ENCODE measurements around the gene CISD3. TPM values are rescaled to one million over a fixed set of nuclear protein-coding genes. Genes with fewer than 3 reads are reported as not detected.

The CISD3 gene
- total and polyA plus RNA-seq, 2 of the 4 experiments (the other 2 are of a cell fraction), result 1.3 to 14.1 TPM

GRCh38 chr17:38733982-38734973 lies 4.1 kb downstream of the CISD3 start:
- Histone ChIP-seq H2BK120ac (ENCODE audit: low read depth, low read length) (no peak overlapping the region), H2AK5ac (ENCODE audit: low read depth, low read length) (no peak overlapping the region), H3K9me1 (ENCODE audit: insufficient read depth, low read length) (0 out of 2 replicates have a peak, but pooled peaks cover 3% of the 10 kb centered on the region), H2AFZ (replicated peaks; ENCODE audit: low read length, poor library complexity) (no peak overlapping the region), H2AK9ac (replicated peaks; ENCODE audit: low read depth, low read length, poor library complexity) (peak overlapping the region; percentile 48), H3K4me1 (ENCODE audit: control insufficient read depth, insufficient read depth, low read length) (peaks cover 15% of the 10 kb centered on the region), H3K36me3 (ENCODE audit: control insufficient read depth, insufficient read depth, low read length) (peaks cover 49% of the 10 kb centered on the region), H3K27ac (ENCODE audit: insufficient read depth, low read length) (no peak overlapping the region), H4K5ac (ENCODE audit: low read depth, low read length) (no peak overlapping the region), H4K91ac (ENCODE audit: insufficient read depth, low read depth, low read length) (no peak overlapping the region), H2BK5ac (ENCODE audit: low read depth, low read length, poor library complexity, severe bottlenecking) (no peak overlapping the region), H3K79me1 (ENCODE audit: low read depth in 1 of 2, low read length in 2 of 2) (peaks cover 8 to 75% of the 10 kb centered on the region in 2 experiments; a peak in 3 of 4 replicates), H3K18ac (ENCODE audit: low read depth, low read length) (no peak overlapping the region), H3K4me3 (ENCODE audit: insufficient read depth, low read depth, low read length) (no peak overlapping the region), H2BK15ac (ENCODE audit: low read depth, low read length) (no peak overlapping the region), H3K9ac (ENCODE audit: low read depth, low read length) (no peak overlapping the region), H2BK20ac (ENCODE audit: low read depth, low read length) (no peak overlapping the region), H3K4ac (ENCODE audit: low read depth, low read length) (no peak overlapping the region), H3K4me2 (ENCODE audit: low read depth, low read length) (no peak overlapping the region), H4K20me1 (ENCODE audit: insufficient read depth, low read length) (peaks cover 43% of the 10 kb centered on the region), H3K23ac (ENCODE audit: low read depth, low read length) (no peak overlapping the region), H3K56ac (ENCODE audit: extremely low read depth, insufficient read depth, low read length) (no peak overlapping the region), H3K14ac (replicated peaks; ENCODE audit: low read depth, low read length) (no peak overlapping the region), H3K27me3 (ENCODE audit: control insufficient read depth, insufficient read depth, low read length) (no peaks in the 10 kb centered on the region), H3K9me3 (ENCODE audit: control insufficient read depth, insufficient read depth, low read length) (no peaks in the 10 kb centered on the region), H4K8ac (ENCODE audit: low read depth in 2 of 2, low read length in 2 of 2) (no peak overlapping the region)
- in situ Hi-C loops (cut with MboI; ENCODE audit: low sequenced_read_pairs) (loop anchor here (5.0 kb wide), 1 partner anchor 57 kb away; no protein-coding TSS in a partner anchor), intact Hi-C loops (cut with micrococcal nuclease) (loop anchor here (2.0 kb wide), 1 partner anchor 57 kb away; no protein-coding TSS in a partner anchor), dilution Hi-C loops (cut with HindIII; ENCODE audit: low sequenced_read_pairs, unreplicated experiment) (no loop called here)
- BruUV-seq (replicated peaks), result no TSS peak
- TF ChIP-seq FOS (IDR thresholded peaks at IDR 0.05; ENCODE audit: low read depth, low read length) (no peak), CEBPB (IDR thresholded peaks at IDR 0.05; ENCODE audit: low read depth, low read length) (no peak), MAZ (IDR thresholded peaks at IDR 0.05; ENCODE audit: borderline replicate concordance, low read depth, low read length) (no peak), POLR2A (IDR thresholded peaks at IDR 0.05; ENCODE audit: low read depth, low read length) (no peak), CHD1 (IDR thresholded peaks at IDR 0.05; ENCODE audit: low read depth, low read length) (no peak), MXI1 (IDR thresholded peaks at IDR 0.05; ENCODE audit: borderline replicate concordance, low read depth, low read length) (no peak), MAFK (IDR thresholded peaks at IDR 0.05; ENCODE audit: low read depth, low read length) (no peak), RAD21 (IDR thresholded peaks at IDR 0.05; ENCODE audit: low read length) (no peak), RCOR1 (IDR thresholded peaks at IDR 0.05; ENCODE audit: insufficient replicate concordance, low read length) (no peak), NFE2L2 (IDR thresholded peaks at IDR 0.05; ENCODE audit: low read depth, low read length) (no peak)
- TF ChIP-seq, protein P1, sequence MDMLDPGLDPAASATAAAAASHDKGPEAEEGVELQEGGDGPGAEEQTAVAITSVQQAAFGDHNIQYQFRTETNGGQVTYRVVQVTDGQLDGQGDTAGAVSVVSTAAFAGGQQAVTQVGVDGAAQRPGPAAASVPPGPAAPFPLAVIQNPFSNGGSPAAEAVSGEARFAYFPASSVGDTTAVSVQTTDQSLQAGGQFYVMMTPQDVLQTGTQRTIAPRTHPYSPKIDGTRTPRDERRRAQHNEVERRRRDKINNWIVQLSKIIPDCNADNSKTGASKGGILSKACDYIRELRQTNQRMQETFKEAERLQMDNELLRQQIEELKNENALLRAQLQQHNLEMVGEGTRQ (IDR thresholded peaks at IDR 0.05; ENCODE audit: low read depth, low read length), result no peak
- TF ChIP-seq, protein P2, sequence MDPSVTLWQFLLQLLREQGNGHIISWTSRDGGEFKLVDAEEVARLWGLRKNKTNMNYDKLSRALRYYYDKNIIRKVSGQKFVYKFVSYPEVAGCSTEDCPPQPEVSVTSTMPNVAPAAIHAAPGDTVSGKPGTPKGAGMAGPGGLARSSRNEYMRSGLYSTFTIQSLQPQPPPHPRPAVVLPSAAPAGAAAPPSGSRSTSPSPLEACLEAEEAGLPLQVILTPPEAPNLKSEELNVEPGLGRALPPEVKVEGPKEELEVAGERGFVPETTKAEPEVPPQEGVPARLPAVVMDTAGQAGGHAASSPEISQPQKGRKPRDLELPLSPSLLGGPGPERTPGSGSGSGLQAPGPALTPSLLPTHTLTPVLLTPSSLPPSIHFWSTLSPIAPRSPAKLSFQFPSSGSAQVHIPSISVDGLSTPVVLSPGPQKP (IDR thresholded peaks at IDR 0.05; ENCODE audit: borderline replicate concordance, low read depth, low read length), result no peak
- WGBS, 2 experiments (ENCODE audit: extremely low coverage in 2 of 2, insufficient read length in 1 of 2), result no CpG with 5 or more reads among the region's 15 CpGs
- ATAC-seq (ENCODE audit: low read depth) (no peak), DNase-seq (no peak)
- POLR2A ChIA-PET (ENCODE audit: unreplicated experiment), result no interaction called here
- CTCF ChIA-PET, result interaction anchor here (3.0 kb wide), 1 partner anchor 58 kb away, joined by 8 read pairs; no protein-coding TSS in a partner anchor
